HL-60/S4 (cell line): ENCODE measurements around the gene TEX44.

Source experiments
- in situ Hi-C: fragments of 300-500 bp; cut with MboI; formaldehyde crosslinking; loops from 2 replicates; pipeline ENCODE4 v1.14.3; 2022; ENCODE audit warnings: low sequenced_read_pairs

The TEX44 gene

GRCh38 chr2:231632559-231633142 is 40.0 kb downstream of the TEX44 start:
- in situ Hi-C loops, result no loop called here

DNA sequence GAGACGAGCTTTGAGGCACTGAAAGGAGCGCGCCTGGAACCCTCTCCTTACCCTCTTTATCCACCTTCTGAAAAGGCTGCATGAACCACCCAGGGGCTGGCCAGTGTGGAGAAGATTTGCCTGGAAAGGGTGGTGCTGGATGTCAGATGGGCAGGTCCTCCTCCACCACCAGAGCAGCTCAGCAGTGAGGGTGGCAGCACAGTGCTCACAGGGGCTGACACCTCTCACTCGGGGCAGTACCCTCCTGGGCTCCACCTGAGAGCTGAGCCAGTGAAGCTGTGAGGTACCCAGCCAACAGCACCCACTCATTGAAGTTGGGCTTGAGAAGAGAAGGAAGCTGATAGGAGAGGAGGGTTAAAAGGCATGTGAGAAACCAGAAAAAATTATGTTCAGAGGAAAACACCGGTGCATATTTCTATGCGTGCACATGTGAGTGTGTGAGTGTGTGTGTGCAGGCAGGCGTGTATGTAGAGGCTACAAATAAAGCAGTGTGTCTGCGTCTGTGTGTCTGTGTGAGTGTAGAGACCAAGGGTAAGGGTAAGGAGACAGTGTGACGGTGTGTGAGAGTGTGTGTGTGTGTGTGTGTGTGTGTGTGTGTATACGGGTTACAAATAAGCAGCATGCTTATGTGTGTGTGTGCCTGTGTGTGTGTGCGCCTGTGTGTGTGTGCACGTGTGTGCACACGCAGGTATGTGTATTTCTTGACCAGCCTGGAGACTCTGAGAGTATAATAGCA is 40.7 kb downstream of the TEX44 start:
- in situ Hi-C loops, result no loop called here

DNA sequence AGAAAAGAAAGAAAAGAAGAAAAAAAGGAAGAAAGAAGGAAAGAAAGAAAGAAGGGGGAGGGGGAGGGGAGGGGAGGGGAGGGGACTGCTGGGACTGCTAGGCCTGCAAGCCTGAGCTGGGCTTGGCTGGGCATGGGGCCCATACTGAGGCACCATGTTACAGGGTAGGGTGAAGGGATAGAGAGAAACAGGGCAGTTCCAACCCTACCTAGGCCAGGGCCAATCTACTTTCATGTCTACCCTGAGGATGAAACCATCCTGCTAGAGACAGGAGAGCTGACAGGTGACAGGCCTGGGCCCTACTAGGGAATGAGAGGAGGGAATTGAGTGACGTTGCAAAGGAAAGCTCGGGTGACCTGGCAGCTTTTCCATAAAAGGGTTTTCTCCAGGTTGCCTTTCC is 41.7 kb downstream of the TEX44 start:
- in situ Hi-C loops, result no loop called here

- in situ Hi-C loops, result no loop called here
Measured at GRCh38 chr2:231634951-231635875, 42.5 kb downstream of the TEX44 start.

DNA sequence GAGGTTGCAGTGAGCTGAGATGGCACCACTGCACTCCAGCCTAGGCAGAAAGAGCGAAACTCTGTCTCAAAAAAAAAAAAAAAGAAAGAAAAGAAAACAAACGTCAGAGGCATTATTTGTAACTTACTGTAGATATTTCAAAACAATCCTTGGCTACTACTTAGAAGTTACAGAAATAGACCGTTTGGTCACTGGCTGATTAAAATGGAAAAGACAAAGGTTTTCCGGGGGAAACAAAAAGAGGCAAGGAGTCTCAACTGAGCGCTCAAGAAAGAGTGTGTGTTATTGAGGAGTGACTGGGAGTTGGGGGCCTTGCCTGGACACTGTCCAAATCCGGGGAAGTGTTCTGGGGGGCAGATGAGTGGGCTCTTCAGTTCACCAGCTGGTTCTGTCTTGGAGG is 47.6 kb downstream of the TEX44 start:
- in situ Hi-C loops, result no loop called here

DNA sequence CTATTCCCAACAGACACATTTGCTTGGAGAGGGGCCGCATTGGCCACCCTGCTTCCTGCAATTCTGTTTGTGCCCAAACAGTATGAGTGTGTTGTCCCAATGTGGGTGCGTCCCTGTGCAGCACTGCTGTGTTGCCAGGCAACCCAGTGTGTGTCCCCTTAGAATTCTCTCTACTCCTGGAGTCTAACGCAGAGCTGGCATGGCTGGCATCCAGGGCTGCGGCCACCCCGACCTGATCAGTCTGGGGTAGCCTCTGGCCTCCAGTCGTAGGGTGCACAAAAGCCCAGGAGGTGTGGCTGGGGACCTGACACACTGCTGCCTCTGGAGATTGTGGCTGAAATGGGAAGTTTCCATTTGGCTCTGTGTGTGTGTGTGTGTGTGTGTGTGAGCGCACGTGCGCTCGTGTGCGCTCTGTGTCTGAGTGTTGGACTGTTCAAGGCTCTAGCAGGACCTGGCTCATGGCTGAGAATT is 48.0 kb downstream of the TEX44 start:
- in situ Hi-C loops, result no loop called here

DNA sequence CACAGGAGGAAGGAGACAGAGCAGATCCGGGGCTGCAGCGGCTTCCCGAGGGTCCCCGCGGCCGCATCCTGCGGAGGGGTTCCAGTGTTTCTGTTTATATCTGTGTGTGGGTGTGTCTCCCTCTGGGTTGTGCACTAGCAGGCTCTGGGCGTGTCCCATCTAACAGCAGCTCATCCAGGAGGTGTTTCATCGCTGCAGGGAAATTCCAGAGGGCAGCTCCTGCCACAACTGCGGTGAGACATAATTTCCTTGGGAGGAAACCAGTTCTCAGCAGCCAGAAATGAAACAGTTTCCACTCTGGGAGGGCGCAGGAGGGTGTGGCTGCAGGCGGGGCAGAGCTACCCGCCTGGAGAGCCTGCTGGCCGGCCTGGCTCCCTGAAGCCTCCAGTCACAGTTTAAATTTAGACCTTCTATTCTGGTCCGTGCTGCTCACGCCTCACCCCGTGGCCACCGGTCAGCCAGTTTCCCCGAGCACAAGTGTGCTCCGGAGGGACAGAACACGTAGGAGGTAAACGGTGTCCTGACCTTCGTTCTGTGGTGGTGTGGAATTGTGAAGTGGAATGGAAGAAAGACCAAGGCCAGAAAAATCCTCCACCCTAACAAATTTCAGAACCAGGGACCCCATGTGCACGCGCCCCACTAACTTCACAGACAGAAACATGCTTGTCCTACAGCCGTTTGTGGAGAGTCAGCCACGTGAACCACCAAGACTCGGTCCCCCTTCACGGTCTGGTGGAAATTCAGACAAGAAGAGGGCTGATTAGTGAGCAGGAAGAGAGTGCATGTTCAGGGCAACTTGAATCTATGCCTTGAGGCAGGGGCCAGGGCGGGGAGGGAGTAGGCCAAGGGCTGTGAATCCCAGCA is 50.2 kb downstream of the TEX44 start:
- in situ Hi-C loops, result no loop called here

DNA sequence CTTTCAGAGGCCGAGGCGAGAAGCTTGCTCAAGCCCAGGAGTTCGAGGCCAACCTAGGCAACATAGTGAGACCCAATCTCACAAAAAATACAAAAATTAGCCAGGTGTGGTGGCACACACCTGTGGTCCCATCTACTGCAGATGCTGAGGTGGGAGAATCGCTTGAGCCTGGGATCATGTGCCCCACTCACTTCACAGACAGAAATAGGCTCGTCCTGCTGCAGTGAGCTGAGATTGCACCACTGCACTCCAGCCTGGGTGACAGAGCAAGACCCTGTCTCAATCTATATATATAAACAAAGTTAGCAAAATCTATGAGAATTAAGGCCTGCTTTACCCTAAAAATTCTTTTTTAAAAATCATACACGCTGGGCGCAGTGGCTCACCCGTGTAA is 50.8 kb downstream of the TEX44 start:
- in situ Hi-C loops, result no loop called here
